Measurements from ENCODE around the gene P2RY6.

Gene P2RY6

GRCh38 chr11:73237471-73238290, 34.5 kb upstream of the P2RY6 start:
- no peak for DNase-seq

- DNase-seq: no peak
These were observed 33.0 kb upstream of the P2RY6 start for GRCh38 chr11:73239111-73239521.

- DNase-seq: no peak
These were observed 32.5 kb upstream of the P2RY6 start for GRCh38 chr11:73239571-73240189.

GRCh38 chr11:73240190-73240781, 31.9 kb upstream of the P2RY6 start:
- DNase-seq: no peak

- DNase-seq: no peak
These were observed 30.8 kb upstream of the P2RY6 start for GRCh38 chr11:73241300-73241699.

GRCh38 chr11:73242251-73243092, 29.7 kb upstream of the P2RY6 start:
- peak; percentile 34 for DNase-seq

- DNase-seq: no peak
These were observed 29.0 kb upstream of the P2RY6 start for GRCh38 chr11:73243093-73243485.

GRCh38 chr11:73244589-73245240, 27.4 kb upstream of the P2RY6 start:
- no peak for DNase-seq

- no peak for DNase-seq
These were observed 26.7 kb upstream of the P2RY6 start for GRCh38 chr11:73245461-73245860.

GRCh38 chr11:73246303-73246702, 25.8 kb upstream of the P2RY6 start:
- DNase-seq: no peak

- no peak for DNase-seq
These were observed 23.5 kb upstream of the P2RY6 start for GRCh38 chr11:73248526-73249185.

- no peak for DNase-seq
These were observed 22.8 kb upstream of the P2RY6 start for GRCh38 chr11:73249304-73249703.

- no peak for DNase-seq
These were observed 22.0 kb upstream of the P2RY6 start for GRCh38 chr11:73249853-73250783.

GRCh38 chr11:73252577-73253191, 19.5 kb upstream of the P2RY6 start:
- DNase-seq: no peak

- peak; percentile 72 for DNase-seq
These were observed 14.6 kb upstream of the P2RY6 start for GRCh38 chr11:73257342-73258103.

- DNase-seq: no peak
These were observed 13.8 kb upstream of the P2RY6 start for GRCh38 chr11:73258104-73259035.

- no peak for DNase-seq
These were observed 12.6 kb upstream of the P2RY6 start for GRCh38 chr11:73259406-73260126.

GRCh38 chr11:73260127-73260457, 12.0 kb upstream of the P2RY6 start:
- DNase-seq: no peak

Measured in GOT3 (cell line).